Endometrial microvascular endothelial cells (primary cell): ENCODE data around the gene HNRNPA0. TPM values are rescaled to one million over a fixed set of nuclear protein-coding genes. Genes with fewer than 3 reads are reported as not detected.

Source experiments
- in situ Hi-C: cut with HindIII; loops from 2 replicates; pipeline ENCODE4 v1.10.0; 2017; ENCODE audit warnings: low sequenced_read_pairs, low pct_unique_long_range_greater_than_20kb; ENCODE audit errors: inconsistent ontology term
- total RNA-seq: library from RNA; depleted of rRNA; stranded (reverse); fragments of >200 nt; gene quantifications from one replicate; pipeline ENCODE4 v1.2.3, GENCODE V29; 2015; ENCODE audit errors: inconsistent ontology term

The HNRNPA0 gene
- total RNA-seq, 1 donor from 2014 or later = 6.4 TPM

DNA sequence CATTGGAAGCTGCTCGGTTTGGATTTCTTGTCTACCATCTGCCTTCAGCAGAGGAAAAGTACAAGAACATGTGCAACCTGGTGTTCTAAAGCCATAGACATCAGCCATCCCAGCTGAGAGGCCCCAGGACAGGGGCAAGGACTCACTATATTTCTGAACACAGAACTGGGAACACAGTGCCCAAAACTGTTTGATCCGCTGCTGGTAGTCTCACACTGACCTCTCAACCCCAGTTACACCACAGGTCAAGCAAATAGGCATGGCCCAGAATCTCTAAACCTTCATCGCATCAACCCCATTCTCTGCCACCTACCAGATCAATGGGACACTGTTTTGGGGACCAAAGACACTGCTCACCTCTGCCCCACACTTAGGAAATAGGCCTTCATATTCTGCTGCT is 20.2 kb downstream of the HNRNPA0 start:
- in situ Hi-C loops = no loop called here

DNA sequence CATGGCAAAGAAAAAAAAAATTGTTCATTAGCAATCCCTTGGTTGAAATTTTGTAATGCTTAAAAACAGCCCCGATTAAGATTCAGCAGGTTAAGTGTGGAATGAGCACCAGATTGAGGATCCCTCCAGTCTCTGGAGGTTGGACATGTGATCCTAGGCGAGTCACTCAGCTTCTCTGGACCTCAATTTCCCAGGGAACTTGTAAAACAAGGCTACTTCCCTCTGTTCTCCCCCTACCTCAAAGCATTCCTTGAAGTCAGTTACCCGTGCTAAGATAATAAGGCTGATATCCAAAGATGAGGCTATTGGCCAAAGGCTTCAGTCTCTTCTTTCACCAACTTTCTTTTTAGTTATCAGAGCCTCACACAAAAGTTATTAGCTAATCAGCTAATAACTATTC is 21.2 kb downstream of the HNRNPA0 start:
- in situ Hi-C loops = no loop called here

DNA sequence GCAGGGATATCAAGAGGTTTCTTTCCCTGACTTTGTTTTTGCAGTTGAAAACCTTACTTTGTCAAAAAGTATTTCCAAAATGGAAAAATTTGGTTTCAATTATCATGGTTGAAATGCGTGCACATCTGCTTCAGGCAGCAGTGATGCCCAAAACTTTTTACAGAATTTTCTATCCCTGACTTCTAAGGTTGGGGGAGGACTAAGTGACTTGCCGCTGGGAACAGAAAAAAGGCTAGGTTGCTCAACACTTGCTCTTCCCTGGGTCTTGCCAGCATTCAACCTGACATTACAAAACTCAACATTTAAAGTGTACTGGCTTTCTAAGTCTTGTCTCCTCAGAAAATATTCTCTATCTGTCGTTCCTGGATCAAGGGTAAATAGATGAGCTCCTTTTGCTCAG is 23.0 kb downstream of the HNRNPA0 start:
- in situ Hi-C loops = no loop called here

DNA sequence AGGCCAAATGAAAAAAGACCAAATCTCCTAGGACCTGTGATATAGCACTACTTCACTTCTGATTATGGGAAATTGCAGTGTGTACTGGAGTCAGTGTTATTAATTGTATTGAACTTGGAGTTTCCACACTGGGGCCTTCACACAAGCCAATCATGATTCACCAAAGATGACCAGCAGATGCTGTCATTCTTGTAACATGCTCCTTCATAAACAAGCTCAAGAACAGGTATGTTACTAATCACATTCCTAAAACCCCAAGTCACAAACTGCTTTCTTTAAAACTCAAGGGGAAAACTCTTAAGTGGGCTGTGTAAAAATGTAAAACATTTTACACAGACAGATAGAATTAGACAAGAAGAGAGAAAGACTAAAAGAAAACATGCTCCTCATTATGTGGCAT is 23.8 kb downstream of the HNRNPA0 start:
- in situ Hi-C loops = no loop called here

DNA sequence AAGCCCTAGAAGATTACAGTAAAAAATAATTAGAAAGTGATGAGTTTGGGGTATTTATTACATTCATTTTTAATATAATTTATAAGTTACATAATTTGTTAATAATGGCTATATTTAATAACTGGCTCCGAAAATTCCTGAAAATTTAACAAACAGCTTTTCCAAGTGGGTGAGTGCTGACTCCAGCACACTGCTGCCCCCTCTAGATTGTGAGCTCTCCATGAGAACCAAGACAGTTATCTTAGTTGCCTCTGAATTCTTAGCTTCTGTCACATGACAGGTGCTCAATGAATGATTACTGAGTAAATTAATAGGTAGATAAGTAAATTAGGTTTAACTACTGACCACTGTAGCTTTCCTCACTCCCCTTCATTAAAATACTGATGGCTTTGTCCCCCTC is 26.1 kb downstream of the HNRNPA0 start:
- in situ Hi-C loops = no loop called here

DNA sequence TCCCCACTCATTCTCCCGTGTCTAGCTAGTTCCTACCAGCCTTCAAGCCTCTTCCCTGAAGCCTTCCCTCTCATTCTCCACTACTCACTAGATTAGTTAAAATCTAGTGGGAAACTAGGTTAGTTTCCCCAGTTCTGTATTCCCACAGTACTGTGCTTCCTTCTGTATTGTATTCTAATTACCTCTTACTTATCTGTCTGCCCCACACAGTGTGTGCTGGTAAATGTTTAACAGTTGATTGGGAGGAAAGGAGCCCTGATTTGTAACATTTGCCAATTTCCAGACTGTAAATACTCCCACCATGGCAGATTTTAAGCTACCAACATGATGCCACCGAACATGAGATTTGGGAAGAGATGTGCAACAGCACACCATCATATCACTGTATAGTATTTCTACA is 26.5 kb downstream of the HNRNPA0 start:
- in situ Hi-C loops = no loop called here

DNA sequence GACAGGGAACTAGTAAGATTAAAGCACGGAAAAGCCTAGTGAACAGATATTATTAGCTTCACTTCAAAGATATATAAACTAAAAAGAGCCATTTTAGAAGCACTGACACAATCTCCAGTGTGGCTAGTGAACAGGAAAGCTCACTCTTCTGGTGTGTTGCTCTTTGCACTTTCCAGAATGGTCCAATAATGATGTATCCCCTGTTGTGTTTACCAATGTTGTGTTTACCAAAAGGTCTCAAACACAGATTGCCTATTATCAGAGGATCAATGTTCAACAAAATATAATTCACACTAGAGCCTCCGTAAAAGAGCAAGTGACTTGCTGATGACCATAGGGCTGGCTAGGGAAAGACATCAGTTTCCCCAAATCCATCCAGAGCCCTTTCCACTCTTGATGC is 29.9 kb downstream of the HNRNPA0 start:
- in situ Hi-C loops = no loop called here

DNA sequence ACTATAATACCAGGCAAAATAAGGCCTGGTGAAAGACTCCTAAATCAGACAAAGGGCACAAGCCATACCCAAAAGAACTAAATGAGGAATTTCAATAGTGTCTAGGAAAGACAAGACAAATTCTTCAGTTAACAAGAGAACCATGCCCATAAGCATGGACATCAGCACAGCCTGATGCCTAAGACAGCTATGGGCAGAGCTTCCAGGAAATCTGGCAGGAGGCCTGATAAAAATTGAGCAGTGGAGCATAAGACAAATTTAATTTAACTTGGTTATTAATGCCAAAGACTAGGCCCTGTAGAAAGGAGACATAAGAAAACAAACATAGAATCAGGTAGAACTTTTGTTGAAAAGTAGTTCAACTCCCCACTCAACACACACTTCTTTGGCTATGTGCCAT is 35.6 kb downstream of the HNRNPA0 start:
- in situ Hi-C loops = no loop called here

DNA sequence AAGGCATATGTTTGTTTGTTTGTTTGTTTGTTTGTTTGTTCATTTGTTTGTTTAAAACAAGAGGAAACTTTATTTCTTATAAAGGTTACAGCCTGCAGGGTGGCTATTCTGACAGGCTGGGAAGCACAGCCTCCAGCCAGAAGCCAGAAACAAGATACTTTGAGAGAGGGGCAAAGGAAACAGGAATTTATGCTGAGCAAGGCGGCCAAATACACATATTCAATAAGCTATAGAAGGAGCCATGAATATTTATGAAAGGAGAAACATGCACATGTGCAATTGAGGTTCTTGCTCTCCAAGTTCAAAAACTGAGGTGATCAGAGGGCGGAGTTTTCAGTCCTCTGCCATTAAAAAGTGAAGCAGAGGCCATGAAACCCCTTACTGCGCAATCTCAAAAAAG is 37.8 kb downstream of the HNRNPA0 start:
- in situ Hi-C loops = no loop called here

DNA sequence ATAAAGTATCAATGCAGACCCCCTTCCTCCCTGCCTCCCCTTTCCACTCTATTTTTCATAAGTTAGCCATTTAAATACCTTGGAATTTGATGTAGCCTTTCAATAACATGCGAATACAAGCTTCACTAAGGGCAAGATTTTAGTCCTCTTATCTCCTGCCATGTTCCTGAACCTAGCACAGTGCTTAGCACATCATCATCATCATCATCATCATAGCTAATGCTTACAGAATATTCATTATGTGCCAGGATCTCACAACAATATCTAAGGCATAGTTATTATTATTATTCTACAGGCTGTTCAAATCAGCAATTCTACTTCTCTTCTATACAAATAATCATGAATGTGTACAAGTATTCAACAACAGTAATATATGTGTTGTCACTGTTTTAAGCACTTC is 38.7 kb downstream of the HNRNPA0 start:
- in situ Hi-C loops = no loop called here

DNA sequence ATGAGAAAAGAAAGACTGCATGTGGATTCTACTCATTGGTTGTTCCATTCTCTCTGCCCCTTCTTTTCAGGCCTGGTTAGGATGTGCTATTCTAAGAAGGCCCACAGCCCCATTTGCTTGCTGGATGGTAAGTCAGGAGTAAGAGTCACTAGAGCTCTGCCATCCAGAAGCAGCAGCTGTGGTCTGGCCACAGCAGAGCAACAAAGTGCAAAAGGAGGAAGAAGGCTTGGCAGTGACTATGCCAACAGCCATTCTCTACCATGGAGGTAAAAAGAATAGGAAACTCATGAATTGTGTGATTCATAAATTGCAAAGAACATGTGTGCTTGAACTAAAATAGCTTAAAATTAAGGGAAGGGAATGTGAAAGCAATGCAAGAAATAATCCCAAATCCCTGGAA is 39.2 kb downstream of the HNRNPA0 start:
- in situ Hi-C loops = no loop called here

DNA sequence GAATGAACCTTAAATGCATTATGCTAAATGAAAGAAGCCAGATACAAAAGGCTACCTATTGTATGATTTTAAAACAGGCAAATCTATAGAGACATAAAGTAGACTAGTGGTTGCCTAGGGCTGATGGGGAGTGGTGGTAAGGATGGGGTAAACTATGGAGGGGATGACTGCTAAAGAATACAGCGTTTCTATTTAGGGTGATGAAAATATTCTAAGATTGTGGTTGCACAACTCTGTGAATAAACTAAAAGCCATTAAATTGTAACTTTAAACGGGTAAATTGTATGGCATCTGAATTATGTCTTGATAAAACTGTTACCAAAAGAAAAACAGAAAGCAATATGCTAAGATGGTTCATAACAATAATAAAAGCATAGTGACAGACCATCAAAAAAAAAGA is 39.7 kb downstream of the HNRNPA0 start:
- in situ Hi-C loops = no loop called here

DNA sequence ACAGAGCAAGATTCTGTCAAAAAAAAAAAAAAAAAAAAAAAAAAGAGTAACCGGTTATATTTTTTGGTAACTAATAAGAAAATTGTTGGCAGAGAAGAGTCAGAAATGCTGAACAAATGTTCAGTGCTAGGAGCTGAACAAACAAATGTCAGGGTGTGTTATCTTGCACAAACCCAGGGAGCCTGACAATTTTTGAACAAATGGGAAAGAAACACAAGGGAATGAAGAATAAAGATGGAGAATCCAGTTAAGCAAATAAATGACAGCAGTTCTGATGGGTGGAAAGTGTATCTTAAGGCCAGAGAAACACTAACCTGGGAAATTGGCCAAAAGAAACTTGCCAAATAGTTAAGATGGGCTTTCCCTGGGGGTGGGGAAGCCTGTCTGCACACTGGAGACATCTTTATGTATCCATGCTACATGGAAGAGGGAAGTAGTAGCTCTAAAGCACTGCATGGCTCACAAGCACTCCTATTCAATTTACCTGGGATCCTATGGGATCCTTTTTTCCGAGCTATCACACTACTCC is 42.0 kb downstream of the HNRNPA0 start:
- in situ Hi-C loops = no loop called here

DNA sequence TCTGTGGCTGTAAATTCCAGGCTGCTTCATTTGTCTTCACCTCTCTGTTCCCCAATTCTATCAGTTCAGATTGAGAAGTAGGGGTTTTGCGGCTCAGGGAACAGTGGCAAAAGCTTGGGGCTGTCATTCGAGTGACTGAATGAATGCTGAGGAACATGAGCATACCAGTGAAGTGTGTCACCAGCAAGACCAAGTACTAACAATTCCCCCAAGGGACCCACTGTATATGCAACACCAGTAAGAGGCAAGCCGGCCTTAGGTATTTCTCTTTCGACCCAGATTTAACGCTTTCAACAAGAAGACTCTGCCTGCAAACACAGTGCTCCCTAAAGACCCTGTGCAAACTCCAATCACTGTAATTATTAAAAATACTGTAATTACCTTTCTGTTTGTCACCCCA is 44.1 kb downstream of the HNRNPA0 start:
- in situ Hi-C loops = no loop called here

DNA sequence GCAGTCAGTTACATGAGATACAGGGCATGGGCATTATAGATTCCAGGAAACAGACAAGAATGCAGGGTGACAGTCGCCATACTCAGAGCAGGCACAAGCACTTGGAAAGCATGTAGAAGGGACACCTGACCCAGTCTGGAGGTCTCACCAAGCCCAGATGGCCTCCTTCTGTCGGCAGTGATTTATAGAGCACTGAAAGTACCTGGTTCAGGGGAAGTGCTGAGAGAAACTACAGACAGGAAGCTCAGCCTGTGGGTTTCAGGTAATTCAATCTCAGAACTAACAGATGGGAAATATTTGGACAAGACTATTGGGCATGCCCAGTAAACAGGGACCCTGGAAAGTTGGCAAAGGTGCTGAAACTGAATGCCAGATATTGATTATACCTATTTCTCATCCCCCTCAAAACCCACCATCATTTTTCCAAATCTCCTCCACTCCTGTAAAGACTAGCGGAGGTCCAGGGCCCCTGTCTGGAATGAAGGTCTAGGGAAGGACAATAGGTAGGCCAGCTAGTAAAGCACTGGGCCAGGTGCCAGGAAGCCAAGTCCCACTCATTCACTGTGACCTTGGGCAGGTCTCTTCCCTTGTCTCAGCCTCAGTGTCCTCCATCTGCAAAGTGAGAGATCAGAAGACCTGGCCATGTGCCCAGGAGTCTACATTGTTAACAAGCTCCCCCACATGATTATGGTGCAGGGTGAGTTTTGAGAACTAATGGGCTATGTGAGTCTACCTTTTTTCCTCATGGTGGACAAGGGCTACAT is 45.2 kb downstream of the HNRNPA0 start:
- in situ Hi-C loops = no loop called here

DNA sequence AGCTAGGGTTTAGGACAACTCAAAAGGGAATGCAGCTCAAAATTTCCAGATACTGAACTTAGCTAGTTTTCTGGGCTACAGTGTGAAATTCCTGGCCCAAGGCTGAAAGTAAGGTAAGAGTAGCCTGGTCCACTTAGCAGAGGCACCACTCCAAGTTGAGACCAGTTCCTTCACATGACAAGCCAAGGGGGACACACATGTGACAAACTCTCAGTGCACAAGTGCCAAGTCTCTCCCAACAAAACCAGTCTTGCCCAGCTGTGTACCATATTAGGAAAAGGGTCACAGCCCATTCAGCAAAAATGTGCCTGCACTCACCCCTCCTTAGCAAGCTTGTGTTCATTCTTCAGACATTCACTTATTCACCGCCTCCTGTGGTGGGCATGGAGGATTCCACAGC is 46.1 kb downstream of the HNRNPA0 start:
- in situ Hi-C loops = no loop called here

DNA sequence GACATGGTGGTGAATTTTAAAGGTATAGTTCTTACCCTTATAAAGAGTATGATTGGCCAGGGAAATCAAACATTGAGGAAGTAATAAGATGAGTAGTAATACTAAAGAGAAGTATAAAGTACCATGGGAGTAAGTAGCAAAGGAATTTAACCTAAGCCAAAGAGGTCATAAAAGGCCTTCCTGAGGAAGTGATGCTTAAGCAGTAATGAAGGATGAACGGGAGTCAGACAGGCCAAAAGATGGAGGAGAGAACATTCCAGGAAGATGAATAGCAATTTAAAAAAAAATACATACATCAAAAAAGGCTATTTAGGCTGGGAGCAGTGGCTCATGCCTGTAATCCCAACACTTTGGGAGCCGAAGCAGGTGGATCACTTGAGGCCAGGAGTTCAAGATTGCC is 47.3 kb downstream of the HNRNPA0 start:
- in situ Hi-C loops = no loop called here

DNA sequence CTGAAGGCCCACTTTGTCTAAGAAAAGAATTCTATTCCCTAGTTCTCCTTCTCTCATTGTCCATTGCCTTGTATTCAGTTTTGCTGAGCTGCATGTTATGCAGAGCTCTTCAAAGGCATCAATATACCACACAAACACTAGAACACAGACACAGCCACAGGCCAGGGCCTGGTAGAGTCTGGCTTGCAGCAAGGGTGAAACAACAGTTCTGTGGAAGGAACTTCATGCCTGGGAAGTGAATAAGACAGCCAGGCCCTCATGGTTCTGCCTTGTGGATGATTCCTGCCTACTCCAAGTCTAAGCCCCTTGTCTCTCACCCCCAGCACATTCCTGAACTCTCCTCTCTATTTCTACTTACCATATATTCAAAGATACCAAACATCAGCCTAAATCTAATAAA is 49.1 kb downstream of the HNRNPA0 start:
- in situ Hi-C loops = no loop called here

DNA sequence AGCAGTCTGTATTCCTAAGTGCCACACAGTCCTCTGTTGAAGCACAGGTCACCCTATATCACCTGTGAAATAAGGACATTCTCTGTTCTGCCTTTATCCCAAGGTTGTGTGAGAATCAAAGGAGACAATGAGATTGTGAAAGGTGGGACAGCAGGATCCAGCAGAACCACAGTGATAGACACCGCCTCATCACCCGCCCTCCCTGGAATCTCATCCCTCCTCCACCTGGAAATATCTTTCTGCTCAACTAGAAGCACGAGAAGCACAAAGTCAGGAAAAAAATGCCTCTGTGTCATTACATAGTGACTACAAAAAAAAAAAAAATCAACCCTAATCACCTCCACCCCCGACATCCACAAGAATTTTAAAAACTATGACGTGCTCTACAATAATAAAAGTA is 50.6 kb downstream of the HNRNPA0 start:
- in situ Hi-C loops = no loop called here

DNA sequence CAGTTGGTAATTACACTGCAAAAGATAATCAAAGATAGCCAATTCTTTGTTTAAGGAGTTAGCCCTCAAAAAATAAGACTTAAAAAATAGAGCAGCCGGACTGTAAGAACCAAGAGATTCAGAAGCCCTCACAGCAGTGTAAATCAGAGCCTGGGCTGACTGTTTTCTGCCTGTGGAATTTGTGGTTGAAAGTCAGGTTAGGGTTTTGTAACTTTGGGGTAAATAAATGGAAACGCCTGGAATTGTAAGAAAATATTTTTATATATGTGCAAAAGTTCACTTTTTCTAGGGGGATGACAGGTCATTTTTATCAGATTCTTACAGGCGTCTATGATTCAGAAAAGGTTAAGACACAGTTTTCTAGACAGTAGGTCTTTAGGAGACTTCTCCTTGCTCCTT is 53.9 kb downstream of the HNRNPA0 start:
- in situ Hi-C loops = no loop called here
